GM12878 (cell line): ENCODE data around the gene POLRMT. TPM values are rescaled to one million over a fixed set of nuclear protein-coding genes. Genes with fewer than 3 reads are reported as not detected.

Experiments used
- ATAC-seq: fragments of 200-7000 bp; cut with Tn5 transposase; 3 replicates; pipeline ENCODE4 v1.9.1; 2020; ENCODE audit warnings: mild to moderate bottlenecking, moderate library complexity
- BruUV-seq: library from RNA; stranded (reverse); fragments of 400-500 nt; replicated peaks from 2 replicates; lab custom pipeline; 2021; lab: Mats Ljungman, UMichigan
- CTCF ChIA-PET: fragments of 300-600 bp; sonication (Branson Sonifier 250); formaldehyde crosslinking; extraction: SDS; loops from one replicate; lab custom pipeline; 2021; ENCODE audit warnings: inconsistent platforms; lab: Yijun Ruan, JAX
- POLR2A ChIA-PET: fragments of 350-600 bp; formaldehyde crosslinking; extraction: SDS; loops from one replicate; lab custom pipeline; 2021; ENCODE audit warnings: inconsistent platforms; lab: Charles Lee
- RAD21 ChIA-PET: fragments of 300-600 bp; sonication (Branson Sonifier 250); formaldehyde crosslinking; loops from one replicate; lab custom pipeline; 2023; ENCODE audit warnings: antibody characterized with exemption; ENCODE audit not compliant: unreplicated experiment; lab: Charles Lee
- SMC1A ChIA-PET: fragments of 300-600 bp; sonication (Branson Sonifier 250); formaldehyde crosslinking; loops from one replicate; lab custom pipeline; 2023; ENCODE audit not compliant: unreplicated experiment, uncharacterized antibody; lab: Charles Lee
- DNase-seq: peaks from one replicate; pipeline ENCODE4 v3.0.0-alpha.2; 2011; ENCODE audit warnings: low read depth, low spot score
- FAIRE-seq: peaks from 3 replicates; lab custom pipeline; 2011; peaks lifted over from hg19 to GRCh38; lab: Jason Lieb, UNC
- H2AFZ ChIP-seq: 2 replicates; pipeline ENCODE4 v1.6.0; 2011; ENCODE audit warnings: low read depth, low read length, control low read depth; ENCODE audit not compliant: control insufficient read depth
- H3K27ac ChIP-seq: 2 replicates; pipeline ENCODE4 v1.5.1; 2011; ENCODE audit warnings: control low read depth; ENCODE audit not compliant: control insufficient read depth, insufficient read depth
- H3K27me3 ChIP-seq, 2 experiments: replicated peaks in 1 of 2; 2 replicates each; pipeline versions ENCODE4 v1.6.0 to v1.6.1; 2011; ENCODE audit warnings: low read length in 1 of 2; ENCODE audit not compliant: control insufficient read depth in 2 of 2, insufficient read depth in 2 of 2
- H3K36me3 ChIP-seq, 2 experiments: 2 replicates each; pipeline ENCODE4 v1.5.1; 2011; ENCODE audit warnings: low read length in 1 of 2; ENCODE audit not compliant: control insufficient read depth in 2 of 2, insufficient read depth in 2 of 2
- H3K4me1 ChIP-seq: 2 replicates; pipeline ENCODE4 v1.6.1; 2011; ENCODE audit warnings: mild to moderate bottlenecking, low read length, moderate library complexity, mixed read lengths; ENCODE audit not compliant: control insufficient read depth, insufficient read depth
- H3K4me2 ChIP-seq: 2 replicates; pipeline ENCODE4 v1.6.0; 2011; ENCODE audit warnings: control low read depth; ENCODE audit not compliant: control insufficient read depth, insufficient read depth
- H3K4me3 ChIP-seq: fragments of 200-600 bp; sonication (generic); 2 replicates; pipeline ENCODE4 v1.5.1; 2016
- H3K79me2 ChIP-seq: 2 replicates; pipeline ENCODE4 v1.6.0; 2011; ENCODE audit warnings: low read length; ENCODE audit not compliant: control insufficient read depth, insufficient read depth
- H3K9ac ChIP-seq: 2 replicates; pipeline ENCODE4 v1.8.0; 2011; ENCODE audit warnings: low read length, control low read depth, mixed read lengths; ENCODE audit not compliant: control insufficient read depth, insufficient read depth
- H3K9me3 ChIP-seq: replicated peaks from 3 replicates; pipeline ENCODE4 v1.5.1; 2011; ENCODE audit warnings: mild to moderate bottlenecking, low read length; ENCODE audit not compliant: control insufficient read depth, insufficient read depth
- H4K20me1 ChIP-seq: 2 replicates; pipeline ENCODE4 v1.6.0; 2011; ENCODE audit not compliant: control insufficient read depth, insufficient read depth
- ASH2L ChIP-seq: fragments of 300-600, 200-600 bp; sonication (generic); IDR thresholded peaks from 2 replicates; pipeline ENCODE4 v1.6.1; 2017; ENCODE audit warnings: low read depth, mild to moderate bottlenecking, borderline replicate concordance
- BHLHE40 ChIP-seq, 2 experiments: fragments of 450-650 bp in 1 of 2; IDR thresholded peaks; 2 replicates each; pipeline ENCODE4 v1.6.1; 2011 to 2017; ENCODE audit warnings: low read depth in 2 of 2, borderline replicate concordance in 1 of 2, improper control_type of control experiment in 1 of 2, low read length in 1 of 2, mild to moderate bottlenecking in 1 of 2
- DPF2 ChIP-seq: fragments of 450-650 bp; IDR thresholded peaks from 2 replicates; pipeline ENCODE4 v1.6.1; 2017; ENCODE audit warnings: mild to moderate bottlenecking
- IKZF1 ChIP-seq: fragments of 450-650 bp; conservative IDR thresholded peaks from 2 replicates; pipeline ENCODE4 v1.6.1; 2017; ENCODE audit warnings: antibody characterized with exemption, mild to moderate bottlenecking
- WGBS: methylation state at CpG from one replicate; pipeline ENCODE4 v1.1.6; 2016; ENCODE audit warnings: low lambda C conversion rate; ENCODE audit not compliant: insufficient replicate concordance, insufficient coverage; ENCODE audit errors: missing lambda C conversion rate; 5-methylcytosine and 5-hydroxymethylcytosine counted together
- in situ Hi-C: fragments of 300-500 bp; cut with MboI; formaldehyde crosslinking; loops from 9 replicates; pipeline ENCODE4 v1.14.3; 2018; ENCODE audit warnings: mixed read lengths
- intact Hi-C: fragments of 100-400 bp; cut with micrococcal nuclease; formaldehyde crosslinking; loops from one replicate; pipeline ENCODE4 v1.14.2; 2022; ENCODE audit not compliant: unreplicated experiment
- polyA plus RNA-seq, 11 experiments: library from polyadenylated mRNA; depleted of rRNA in 4 of 11; unstranded in 6 of 11; stranded (reverse) in 5 of 11; fragments of >200 nt; fragmentation: Nextera tagmentation in 4 of 11; fragmentation: Illumina TruSeq in 1 of 11; extraction: Ambion mirVana in 4 of 11; extraction: Trizol in 1 of 11; gene quantifications; 1 replicate in 1 of 11; 2 replicates in 10 of 11; pipeline versions ENCODE4 v1.2.1 to v1.2.3, GENCODE V29; 2011 to 2016; ENCODE audit warnings: inconsistent platforms in 2 of 11, missing spikeins in 2 of 11, low read depth in 1 of 11
- total RNA-seq, 4 experiments: library from RNA; depleted of rRNA in 3 of 4; stranded (reverse); fragments of >200 nt in 3 of 4; fragmentation: Illumina TruSeq in 1 of 4; extraction: Trizol in 1 of 4; gene quantifications; 2 replicates each; pipeline versions ENCODE4 v1.2.1 to v1.2.3, GENCODE V29; 2013 to 2021
- TF ChIP-seq, protein P1 (sequence below): fragments of 450-650 bp; IDR thresholded peaks from 2 replicates; pipeline ENCODE4 v1.6.1; 2017; ENCODE audit warnings: low read depth, mild to moderate bottlenecking, moderate library complexity
- TF ChIP-seq, protein P2 (sequence below): fragments of 450-650 bp; IDR thresholded peaks from 2 replicates; pipeline ENCODE4 v1.6.1; 2017; ENCODE audit warnings: mild to moderate bottlenecking, low read depth, inconsistent platforms; ENCODE audit not compliant: poor library complexity, severe bottlenecking

Gene POLRMT
- total and polyA plus RNA-seq, 10 of the 15 experiments (the other 5 are each of a cell fraction or from before 2014, with no cell fraction given) = 9.9 to 57.6 (median 34.6) TPM

- TF ChIP-seq IKZF1 (peak; percentile 11; the same call in 1 of the 2 replicates), BHLHE40 (IDR thresholded peaks at IDR 0.05; ENCODE audit: borderline replicate concordance in 1 of 2, low read depth in 2 of 2, low read length in 1 of 2) (0 out of 4 replicates have a peak, but pooled peaks of 1 of the 2 experiments have one; percentile 11)
- TF ChIP-seq, protein P1, sequence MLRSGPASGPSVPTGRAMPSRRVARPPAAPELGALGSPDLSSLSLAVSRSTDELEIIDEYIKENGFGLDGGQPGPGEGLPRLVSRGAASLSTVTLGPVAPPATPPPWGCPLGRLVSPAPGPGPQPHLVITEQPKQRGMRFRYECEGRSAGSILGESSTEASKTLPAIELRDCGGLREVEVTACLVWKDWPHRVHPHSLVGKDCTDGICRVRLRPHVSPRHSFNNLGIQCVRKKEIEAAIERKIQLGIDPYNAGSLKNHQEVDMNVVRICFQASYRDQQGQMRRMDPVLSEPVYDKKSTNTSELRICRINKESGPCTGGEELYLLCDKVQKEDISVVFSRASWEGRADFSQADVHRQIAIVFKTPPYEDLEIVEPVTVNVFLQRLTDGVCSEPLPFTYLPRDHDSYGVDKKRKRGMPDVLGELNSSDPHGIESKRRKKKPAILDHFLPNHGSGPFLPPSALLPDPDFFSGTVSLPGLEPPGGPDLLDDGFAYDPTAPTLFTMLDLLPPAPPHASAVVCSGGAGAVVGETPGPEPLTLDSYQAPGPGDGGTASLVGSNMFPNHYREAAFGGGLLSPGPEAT = peak; percentile 57
Measured at GRCh38 chr19:661427-662196, 28.3 kb upstream of the POLRMT start (continued).

- Histone ChIP-seq H4K20me1 (peaks cover 12% of the 10 kb centered on the region), H3K4me1 (peaks cover 19% of the 10 kb centered on the region), H3K36me3 (peaks cover 0 to 22% of the 10 kb centered on the region in 2 experiments; a peak in 3 of 4 replicates), H3K27me3 (no peaks in the 10 kb centered on the region), H3K9me3 (no peaks in the 10 kb centered on the region), H3K4me3 (peak overlapping the region; percentile 98), H2AFZ (no peak overlapping the region), H3K9ac (peak overlapping the region; percentile 95), H3K79me2 (peaks cover 71% of the 10 kb centered on the region), H3K27ac (peak overlapping the region; percentile 90), H3K4me2 (peak overlapping the region; percentile 98)
- intact Hi-C loops = no loop called here
- ATAC-seq = peak; percentile 2
- RAD21 ChIA-PET = interaction anchor here (1.1 kb wide), 1 partner anchor 73 kb away, joined by 4 read pairs; no protein-coding TSS in a partner anchor
- no TSS peak for BruUV-seq
- SMC1A ChIA-PET = interaction anchor here (0.7 to 0.9 kb wide), 2 partner anchors 28 to 86 kb away, joined by 3 read pairs; no protein-coding TSS in a partner anchor
- in situ Hi-C loops = no loop called here
- peak; percentile 18 for FAIRE-seq
- TF ChIP-seq, protein P2, sequence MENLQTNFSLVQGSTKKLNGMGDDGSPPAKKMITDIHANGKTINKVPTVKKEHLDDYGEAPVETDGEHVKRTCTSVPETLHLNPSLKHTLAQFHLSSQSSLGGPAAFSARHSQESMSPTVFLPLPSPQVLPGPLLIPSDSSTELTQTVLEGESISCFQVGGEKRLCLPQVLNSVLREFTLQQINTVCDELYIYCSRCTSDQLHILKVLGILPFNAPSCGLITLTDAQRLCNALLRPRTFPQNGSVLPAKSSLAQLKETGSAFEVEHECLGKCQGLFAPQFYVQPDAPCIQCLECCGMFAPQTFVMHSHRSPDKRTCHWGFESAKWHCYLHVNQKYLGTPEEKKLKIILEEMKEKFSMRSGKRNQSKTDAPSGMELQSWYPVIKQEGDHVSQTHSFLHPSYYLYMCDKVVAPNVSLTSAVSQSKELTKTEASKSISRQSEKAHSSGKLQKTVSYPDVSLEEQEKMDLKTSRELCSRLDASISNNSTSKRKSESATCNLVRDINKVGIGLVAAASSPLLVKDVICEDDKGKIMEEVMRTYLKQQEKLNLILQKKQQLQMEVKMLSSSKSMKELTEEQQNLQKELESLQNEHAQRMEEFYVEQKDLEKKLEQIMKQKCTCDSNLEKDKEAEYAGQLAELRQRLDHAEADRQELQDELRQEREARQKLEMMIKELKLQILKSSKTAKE = no peak
- no peak for TF ChIP-seq ASH2L
- TF ChIP-seq DPF2 = 0 out of 2 replicates have a peak, but pooled peaks have one; percentile 23
- no peak for DNase-seq
- POLR2A ChIA-PET = interaction anchor here (0.7 to 1.6 kb wide), 4 partner anchors 20 to 73 kb away, joined by 3 to 6 read pairs (median 4); no protein-coding TSS in a partner anchor
- 0% methylated on average over 19 of the region's 20 CpGs for WGBS
- CTCF ChIA-PET = interaction anchor here (0.8 to 1.0 kb wide), 2 partner anchors 18 to 305 kb away, joined by 3 to 4 read pairs; no protein-coding TSS in a partner anchor
Measured at GRCh38 chr19:660793-661426, 27.6 kb upstream of the POLRMT start.
